Gastroesophageal sphincter (tissue), 3 donors: Measurements from ENCODE around the gene SLC25A45.

Experiments used
- CTCF ChIP-seq, 4 experiments: fragments of 200-600 bp in 2 of 4; fragments of 450-650 bp in 2 of 4; sonication (generic) in 1 of 4; IDR thresholded peaks; one replicate each; pipeline ENCODE4 v1.5.1; 2017 to 2019; ENCODE audit warnings: antibody characterized with exemption in 4 of 4, mild to moderate bottlenecking in 2 of 4, moderate library complexity in 2 of 4
- EP300 ChIP-seq: sonication (generic); formaldehyde crosslinking; IDR thresholded peaks from one replicate; pipeline ENCODE4 v1.6.1; 2017; ENCODE audit warnings: antibody characterized with exemption, mild to moderate bottlenecking
- POLR2A ChIP-seq, 2 donors: fragments of 450-650 bp; IDR thresholded peaks; one replicate each; pipeline ENCODE4 v1.6.1; 2017; ENCODE audit warnings: antibody characterized with exemption in 2 of 2, mild to moderate bottlenecking in 2 of 2, moderate library complexity in 1 of 2
- POLR2AphosphoS5 ChIP-seq: sonication (generic); formaldehyde crosslinking; IDR thresholded peaks from one replicate; pipeline ENCODE4 v1.6.1; 2017; ENCODE audit warnings: antibody characterized with exemption

GRCh38 chr11:65378208-65378927 is 4.1 kb downstream of the SLC25A45 start:
- TF ChIP-seq CTCF (IDR thresholded peaks at IDR 0.05) (no peak), EP300 (no peak), POLR2A (IDR thresholded peaks at IDR 0.05) (no peak), POLR2AphosphoS5 (no peak)
